K562 (cell line): ENCODE data around the gene MYL4. TPM values are rescaled to one million over a fixed set of nuclear protein-coding genes. Genes with fewer than 3 reads are reported as not detected.

Source experiments
- ADNP ChIP-seq: fragments of 200-800 bp; sonication (Bioruptor generic); IDR thresholded peaks from 2 replicates; pipeline ENCODE4 v1.6.1; 2016; ENCODE audit warnings: missing genetic modification characterization, missing compliant biosample characterization
- ARHGAP35 ChIP-seq: fragments of 450-650 bp; IDR thresholded peaks from 2 replicates; pipeline ENCODE4 v1.6.1; 2018; ENCODE audit not compliant: partially characterized antibody
- BCOR ChIP-seq: fragments of 450-650 bp; IDR thresholded peaks from 2 replicates; pipeline ENCODE4 v1.6.1; 2016
- CEBPG ChIP-seq, 3 experiments: fragments of 200-800 bp in 1 of 3; sonication (Bioruptor generic) in 1 of 3; sonication (generic) in 1 of 3; formaldehyde crosslinking in 1 of 3; IDR thresholded peaks in 2 of 3; conservative IDR thresholded peaks in 1 of 3; 2 replicates each; pipeline versions ENCODE4 v1.6.1 to v1.8.0; 2016 to 2022; ENCODE audit warnings: missing compliant biosample characterization in 2 of 3, missing genetic modification characterization in 2 of 3, mild to moderate bottlenecking in 1 of 3, missing genetic modification reagents in 1 of 3
- DPF2 ChIP-seq: fragments of 450-650 bp; IDR thresholded peaks from 2 replicates; pipeline ENCODE4 v1.6.1; 2016
- EP300 ChIP-seq: IDR thresholded peaks from 2 replicates; pipeline ENCODE4 v1.6.1; 2012; ENCODE audit warnings: low read length, improper control_type of control experiment
- ESRRB ChIP-seq: fragments of 250-450 bp; sonication (Bioruptor Pico); IDR thresholded peaks from 2 replicates; pipeline ENCODE4 v1.5.0; 2020; ENCODE audit warnings: mild to moderate bottlenecking, moderate library complexity, borderline replicate concordance
- HSF4 ChIP-seq: fragments of 250-450 bp; sonication (Bioruptor Pico); IDR thresholded peaks from 2 replicates; pipeline ENCODE4 v2.1.2; 2022; ENCODE audit warnings: mild to moderate bottlenecking, moderate library complexity, borderline replicate concordance
- KAT7 ChIP-seq: sonication (generic); formaldehyde crosslinking; IDR thresholded peaks from 2 replicates; pipeline ENCODE4 v1.8.0; 2022; ENCODE audit warnings: missing genetic modification reagents, mild to moderate bottlenecking, borderline replicate concordance
- KDM4B ChIP-seq, 2 experiments: fragments of 450-650 bp in 1 of 2; sonication (generic) in 1 of 2; IDR thresholded peaks; 2 replicates each; pipeline ENCODE4 v1.6.1; 2016 to 2017; ENCODE audit warnings: borderline replicate concordance in 2 of 2, antibody characterized with exemption in 1 of 2, low read depth in 1 of 2, mild to moderate bottlenecking in 1 of 2
- KLF10 ChIP-seq: fragments of 250-450 bp; sonication (Bioruptor Pico); IDR thresholded peaks from 2 replicates; pipeline ENCODE4 v1.6.1; 2021; ENCODE audit warnings: matching md5 sums
- MED1 ChIP-seq: sonication (generic); formaldehyde crosslinking; IDR thresholded peaks from 2 replicates; pipeline ENCODE4 v1.8.1; 2023; ENCODE audit warnings: missing genetic modification reagents, borderline replicate concordance
- MTA1 ChIP-seq: fragments of 450-650 bp; IDR thresholded peaks from 2 replicates; pipeline ENCODE4 v1.6.1; 2017; ENCODE audit warnings: borderline replicate concordance
- MYC ChIP-seq, 2 experiments: fragments of 250-450 bp in 1 of 2; sonication (Bioruptor Pico) in 1 of 2; IDR thresholded peaks; 2 replicates each; pipeline versions ENCODE4 v1.5.1 to v1.6.1; 2012 to 2021; ENCODE audit warnings: low read depth in 2 of 2, borderline replicate concordance in 1 of 2, improper control_type of control experiment in 1 of 2, low read length in 1 of 2, mild to moderate bottlenecking in 1 of 2, moderate library complexity in 1 of 2
- NFXL1 ChIP-seq: fragments of 450-650 bp; formaldehyde crosslinking; IDR thresholded peaks from 2 replicates; pipeline ENCODE4 v1.4.0; 2021; ENCODE audit warnings: mild to moderate bottlenecking
- PHB ChIP-seq: fragments of 250-450 bp; sonication (Bioruptor Pico); IDR thresholded peaks from 2 replicates; pipeline ENCODE4 v1.5.0; 2021
- STAG1 ChIP-seq: sonication (generic); formaldehyde crosslinking; IDR thresholded peaks from 2 replicates; pipeline ENCODE4 v1.5.0; 2020; ENCODE audit warnings: missing genetic modification reagents, borderline replicate concordance
- ZC3H8 ChIP-seq: fragments of 450-650 bp; IDR thresholded peaks from 2 replicates; pipeline ENCODE4 v1.6.1; 2017
- ZKSCAN3 ChIP-seq: fragments of 250-450 bp; sonication (Bioruptor Pico); IDR thresholded peaks from 2 replicates; pipeline ENCODE4 v1.4.0; 2020
- ZNF239 ChIP-seq: fragments of 250-450 bp; sonication (Bioruptor Pico); IDR thresholded peaks from 2 replicates; pipeline ENCODE4 v1.4.0; 2020; ENCODE audit warnings: mild to moderate bottlenecking
- ZNF586 ChIP-seq: fragments of 450-650 bp; formaldehyde crosslinking; conservative IDR thresholded peaks from 2 replicates; pipeline ENCODE4 v1.4.0; 2020; ENCODE audit warnings: mild to moderate bottlenecking, moderate library complexity
- polyA plus RNA-seq, 8 experiments: library from polyadenylated mRNA; depleted of rRNA in 4 of 8; stranded (reverse) in 5 of 8; unstranded in 3 of 8; fragments of >200 nt; fragmentation: Nextera tagmentation in 2 of 8; fragmentation: Illumina TruSeq in 1 of 8; extraction: Ambion mirVana in 2 of 8; extraction: Trizol in 1 of 8; gene quantifications; 2 replicates each; pipeline versions ENCODE4 v1.2.1 to v1.2.3, GENCODE V29; 2011 to 2014; ENCODE audit warnings: inconsistent platforms in 1 of 8, missing spikeins in 1 of 8
- total RNA-seq, 7 experiments: library from RNA; depleted of rRNA in 6 of 7; stranded (reverse); fragments of >200 nt in 6 of 7; fragmentation: Illumina TruSeq in 2 of 7; extraction: Trizol in 2 of 7; gene quantifications; 2 replicates each; pipeline versions ENCODE4 v1.2.1 to v1.2.3, GENCODE V29; 2011 to 2021; ENCODE audit warnings: low replicate concordance in 1 of 7
- TF ChIP-seq, protein P1 (sequence below), 2 experiments: fragments of 450-650 bp in 1 of 2; sonication (generic) in 1 of 2; formaldehyde crosslinking; conservative IDR thresholded peaks; 2 replicates each; pipeline versions ENCODE4 v1.4.0 to v1.8.1; 2020 to 2022; ENCODE audit warnings: mild to moderate bottlenecking in 1 of 2, missing genetic modification reagents in 1 of 2
- TF ChIP-seq, protein P2 (sequence below), 2 experiments: fragments of 450-650 bp in 1 of 2; sonication (generic) in 1 of 2; formaldehyde crosslinking in 1 of 2; IDR thresholded peaks in 1 of 2; conservative IDR thresholded peaks in 1 of 2; 2 replicates each; pipeline versions ENCODE4 v1.6.1 to v1.8.1; 2016 to 2023; ENCODE audit warnings: mild to moderate bottlenecking in 2 of 2, moderate library complexity in 2 of 2, inconsistent platforms in 1 of 2, missing genetic modification reagents in 1 of 2
- TF ChIP-seq, protein P3 (sequence below): sonication (generic); formaldehyde crosslinking; IDR thresholded peaks from 2 replicates; pipeline ENCODE4 v1.8.0; 2022; ENCODE audit warnings: mild to moderate bottlenecking, missing genetic modification reagents, borderline replicate concordance

MYL4 gene
- total and polyA plus RNA-seq, 9 of the 15 experiments (the other 6 are each of a cell fraction or from before 2014, with no cell fraction given), result 117 to 423 (median 221) TPM

DNA sequence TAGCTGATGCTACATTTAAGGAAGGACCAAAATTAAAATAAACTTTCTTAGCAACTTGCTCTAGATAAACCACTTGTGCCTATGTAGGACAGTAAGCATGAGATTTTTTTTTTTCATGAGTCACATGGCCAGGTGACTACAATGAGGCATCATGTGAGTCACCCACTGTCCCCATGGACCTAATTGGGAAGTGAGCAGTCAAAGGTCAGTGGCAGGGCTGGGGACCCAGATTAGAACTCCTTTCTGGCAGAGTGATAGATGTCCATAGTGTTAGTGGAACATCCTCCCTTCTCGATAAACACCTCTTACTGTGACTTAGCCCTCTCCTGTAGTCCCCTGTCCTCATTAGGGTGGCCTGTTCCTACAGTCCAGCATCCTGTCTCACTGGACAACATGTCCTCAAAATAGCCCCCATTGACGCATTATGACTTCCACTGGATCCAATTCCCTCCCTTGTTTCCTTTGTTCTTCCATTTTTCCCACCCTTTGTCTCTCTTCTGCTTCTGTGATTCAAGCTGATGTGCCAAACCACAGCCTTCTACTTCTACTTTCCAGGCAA, 56.9 kb downstream of the MYL4 start (continued):
- peak; percentile 91 for TF ChIP-seq EP300
- TF ChIP-seq ADNP (tag), result peak; percentile 50; the same call in 1 of the 2 replicates
- TF ChIP-seq PHB (CRISPR knock-in tag), result no peak
- TF ChIP-seq, protein P1, sequence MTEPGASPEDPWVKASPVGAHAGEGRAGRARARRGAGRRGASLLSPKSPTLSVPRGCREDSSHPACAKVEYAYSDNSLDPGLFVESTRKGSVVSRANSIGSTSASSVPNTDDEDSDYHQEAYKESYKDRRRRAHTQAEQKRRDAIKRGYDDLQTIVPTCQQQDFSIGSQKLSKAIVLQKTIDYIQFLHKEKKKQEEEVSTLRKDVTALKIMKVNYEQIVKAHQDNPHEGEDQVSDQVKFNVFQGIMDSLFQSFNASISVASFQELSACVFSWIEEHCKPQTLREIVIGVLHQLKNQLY (CRISPR knock-in tag; conservative IDR thresholded peaks at IDR 0.05), result no peak
- TF ChIP-seq HSF4, result no peak
- peak; percentile 68; the same call in 1 of the 2 replicates for TF ChIP-seq MYC (IDR thresholded peaks at IDR 0.05; ENCODE audit: low read depth, low read length)
- no peak for TF ChIP-seq MYC (CRISPR knock-in tag; IDR thresholded peaks at IDR 0.05; ENCODE audit: borderline replicate concordance, low read depth)
- TF ChIP-seq DPF2, result peak; percentile 96
- TF ChIP-seq, protein P2, sequence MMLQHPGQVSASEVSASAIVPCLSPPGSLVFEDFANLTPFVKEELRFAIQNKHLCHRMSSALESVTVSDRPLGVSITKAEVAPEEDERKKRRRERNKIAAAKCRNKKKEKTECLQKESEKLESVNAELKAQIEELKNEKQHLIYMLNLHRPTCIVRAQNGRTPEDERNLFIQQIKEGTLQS (IDR thresholded peaks at IDR 0.05), result peak; percentile 98
- TF ChIP-seq, protein P2 (CRISPR knock-in tag; conservative IDR thresholded peaks at IDR 0.05), result peak; percentile 96
- TF ChIP-seq ARHGAP35, result no peak
- TF ChIP-seq STAG1 (CRISPR knock-in tag), result no peak
- TF ChIP-seq, protein P3, sequence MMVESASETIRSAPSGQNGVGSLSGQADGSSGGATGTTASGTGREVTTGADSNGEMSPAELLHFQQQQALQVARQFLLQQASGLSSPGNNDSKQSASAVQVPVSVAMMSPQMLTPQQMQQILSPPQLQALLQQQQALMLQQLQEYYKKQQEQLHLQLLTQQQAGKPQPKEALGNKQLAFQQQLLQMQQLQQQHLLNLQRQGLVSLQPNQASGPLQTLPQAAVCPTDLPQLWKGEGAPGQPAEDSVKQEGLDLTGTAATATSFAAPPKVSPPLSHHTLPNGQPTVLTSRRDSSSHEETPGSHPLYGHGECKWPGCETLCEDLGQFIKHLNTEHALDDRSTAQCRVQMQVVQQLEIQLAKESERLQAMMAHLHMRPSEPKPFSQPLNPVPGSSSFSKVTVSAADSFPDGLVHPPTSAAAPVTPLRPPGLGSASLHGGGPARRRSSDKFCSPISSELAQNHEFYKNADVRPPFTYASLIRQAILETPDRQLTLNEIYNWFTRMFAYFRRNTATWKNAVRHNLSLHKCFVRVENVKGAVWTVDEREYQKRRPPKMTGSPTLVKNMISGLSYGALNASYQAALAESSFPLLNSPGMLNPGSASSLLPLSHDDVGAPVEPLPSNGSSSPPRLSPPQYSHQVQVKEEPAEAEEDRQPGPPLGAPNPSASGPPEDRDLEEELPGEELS (CRISPR knock-in tag), result 0 out of 2 replicates have a peak, but pooled peaks have one; percentile 39
- TF ChIP-seq BCOR, result no peak
- TF ChIP-seq MTA1, result peak; percentile 66; the same call in 1 of the 2 replicates
- TF ChIP-seq NFXL1 (CRISPR knock-in tag), result no peak
- no peak for TF ChIP-seq ZNF586 (CRISPR knock-in tag)
- TF ChIP-seq KAT7 (CRISPR knock-in tag), result no peak
- TF ChIP-seq ZKSCAN3 (CRISPR knock-in tag), result no peak
- no peak for TF ChIP-seq MED1 (CRISPR knock-in tag)
- TF ChIP-seq ZNF239 (CRISPR knock-in tag), result no peak; the same call in none of the 2 replicates
- no peak for TF ChIP-seq KDM4B (IDR thresholded peaks at IDR 0.05; ENCODE audit: borderline replicate concordance in 2 of 2, low read depth in 1 of 2)
- TF ChIP-seq CEBPG (CRISPR knock-in tag; IDR thresholded peaks at IDR 0.05), result no peak
- no peak for TF ChIP-seq CEBPG (tag; conservative IDR thresholded peaks at IDR 0.05 in 1 of 2, IDR thresholded peaks at IDR 0.05 in 1 of 2)
- no peak for TF ChIP-seq KLF10 (CRISPR knock-in tag)
- TF ChIP-seq ZC3H8, result no peak
- TF ChIP-seq ESRRB (CRISPR knock-in tag), result no peak
